HG03439 (cell line): Measurements from ENCODE around the gene AEN.
A peak's percentile ranks its signal among the peaks of the same experiment; 100 is the strongest.

Experiments used
- ATAC-seq: cut with Tn5 transposase; IDR thresholded peaks from one replicate; pipeline ENCODE4 v1.9.1; 2021; ENCODE audit warnings: mild to moderate bottlenecking, moderate library complexity; ENCODE audit not compliant: unreplicated experiment

Gene AEN

GRCh38 chr15:88649753-88650551 is 28.8 kb downstream of the AEN start:
- ATAC-seq = no peak

- no peak for ATAC-seq
These were observed 29.4 kb downstream of the AEN start for GRCh38 chr15:88650556-88650955.

- no peak for ATAC-seq
These were observed 30.1 kb downstream of the AEN start for GRCh38 chr15:88651136-88651732.

GRCh38 chr15:88651971-88652370 is 30.8 kb downstream of the AEN start:
- no peak for ATAC-seq

GRCh38 chr15:88652456-88653199 is 31.5 kb downstream of the AEN start:
- ATAC-seq = no peak

- no peak for ATAC-seq
These were observed 32.3 kb downstream of the AEN start for GRCh38 chr15:88653200-88654064.

GRCh38 chr15:88654430-88655102 is 33.4 kb downstream of the AEN start:
- ATAC-seq = no peak

GRCh38 chr15:88655103-88655553 is 34.0 kb downstream of the AEN start:
- no peak for ATAC-seq

- no peak for ATAC-seq
These were observed 34.8 kb downstream of the AEN start for GRCh38 chr15:88655800-88656488.

GRCh38 chr15:88656760-88657221 is 35.7 kb downstream of the AEN start:
- peak; percentile 83 for ATAC-seq

- peak; percentile 12 for ATAC-seq
These were observed 36.4 kb downstream of the AEN start for GRCh38 chr15:88657326-88658069.

- ATAC-seq = no peak
These were observed 37.2 kb downstream of the AEN start for GRCh38 chr15:88658070-88658965.

- ATAC-seq = no peak
These were observed 38.1 kb downstream of the AEN start for GRCh38 chr15:88658972-88659931.

GRCh38 chr15:88661041-88661700 is 40.0 kb downstream of the AEN start:
- no peak for ATAC-seq

GRCh38 chr15:88661761-88662556 is 40.8 kb downstream of the AEN start:
- ATAC-seq = no peak
